ENCODE measurements around the gene MRPL55. TPM values are rescaled to one million over a fixed set of nuclear protein-coding genes. Genes with fewer than 3 reads are reported as not detected.

MRPL55 gene
- total RNA-seq, 1 experiment from 2014 or later = 126 TPM

DNA sequence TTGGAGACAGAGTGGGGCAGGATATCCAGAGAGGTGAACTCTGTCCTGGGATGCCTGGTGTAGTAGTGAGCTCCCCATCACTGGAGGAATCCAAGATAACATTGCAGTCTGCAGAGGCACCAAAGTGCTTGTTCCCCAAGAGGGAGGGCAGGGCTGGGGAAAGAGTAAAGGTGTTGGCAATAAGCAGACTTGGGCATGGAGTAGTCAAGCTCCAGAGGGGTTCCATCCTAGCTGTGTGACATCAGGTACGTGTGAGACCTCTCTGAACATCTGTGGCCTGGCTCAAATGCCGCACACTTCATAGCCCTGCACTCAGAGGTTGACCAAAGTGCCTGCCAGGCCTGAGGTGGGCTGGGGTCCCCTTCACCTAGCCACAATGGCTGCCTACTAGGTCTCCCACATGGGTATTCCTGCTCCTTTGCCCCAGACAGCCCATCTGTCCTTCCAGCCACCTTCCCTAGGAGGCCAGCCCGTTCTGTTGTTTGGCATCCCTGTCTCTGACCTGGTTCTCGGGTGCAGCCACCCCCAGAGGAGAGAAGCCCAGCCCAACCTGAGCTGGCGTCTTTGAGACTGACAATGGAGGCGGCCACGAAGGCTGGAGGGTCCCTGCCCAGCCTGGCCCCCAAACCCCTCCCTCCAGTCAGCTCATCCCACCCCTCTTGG lies 29.4 kb downstream of the MRPL55 start:
- DNase-seq (ENCODE audit: low read depth) = no peak
- in situ Hi-C loops (cut with HindIII; ENCODE audit: low pct_unique_long_range_greater_than_20kb, low sequenced_read_pairs) = no loop called here

DNA sequence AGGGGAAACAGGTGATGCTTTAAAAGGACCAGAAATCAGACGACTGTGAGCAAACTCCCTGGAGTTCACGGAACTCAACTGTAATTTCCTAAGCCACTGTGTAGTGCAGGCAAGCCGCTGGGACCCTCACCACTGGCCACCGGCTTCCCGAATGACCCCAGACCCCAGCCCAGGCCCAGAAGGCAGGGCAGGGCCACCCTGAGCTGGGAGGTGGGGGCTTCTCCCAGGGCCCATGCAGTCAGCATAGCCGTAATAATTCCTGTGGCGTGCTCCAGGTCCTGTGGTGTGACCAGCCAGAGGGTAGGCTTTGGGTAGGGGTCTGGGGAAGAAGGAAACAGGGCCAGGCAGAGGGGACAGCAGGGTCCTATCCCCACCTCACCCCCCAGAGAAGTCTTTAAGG lies 30.1 kb downstream of the MRPL55 start:
- in situ Hi-C loops (cut with HindIII; ENCODE audit: low pct_unique_long_range_greater_than_20kb, low sequenced_read_pairs) = no loop called here
- DNase-seq (ENCODE audit: low read depth) = no peak

DNA sequence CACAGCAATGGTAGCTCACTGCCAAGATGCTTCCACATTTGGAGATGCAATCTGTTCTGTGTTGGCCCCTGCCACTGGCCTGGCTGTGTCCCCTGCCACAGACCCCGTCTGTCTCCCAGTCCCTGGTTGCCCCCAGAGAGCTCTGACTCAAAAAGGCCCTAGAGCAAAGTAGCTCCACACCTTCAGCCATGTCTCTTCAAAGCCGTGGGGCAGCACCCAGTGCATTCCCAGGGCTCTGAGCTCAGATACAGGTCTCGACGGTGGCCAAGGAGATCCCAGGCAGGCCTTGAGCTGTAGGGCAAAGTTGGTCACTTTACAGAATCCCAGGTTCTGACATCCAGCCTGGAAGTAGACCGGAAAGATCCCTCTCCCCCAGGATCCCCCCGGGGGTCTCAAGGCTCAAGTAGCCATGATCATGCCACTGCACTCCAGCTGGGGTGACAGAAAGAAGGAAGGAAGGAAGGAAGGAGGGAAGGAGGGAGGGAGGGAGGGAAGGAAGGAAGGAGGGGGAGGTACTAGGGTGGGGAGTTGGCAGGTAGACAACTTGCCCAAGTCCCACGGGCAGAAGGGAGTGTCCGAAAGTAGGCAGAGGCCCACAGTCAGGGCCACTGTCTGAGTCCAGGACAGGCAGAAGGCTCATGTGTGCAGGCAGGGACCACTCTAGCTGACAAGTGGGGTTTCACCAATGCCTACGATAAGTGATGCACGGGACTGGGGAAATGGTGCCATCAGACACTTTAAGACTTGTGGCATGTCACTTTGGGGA lies 31.4 kb downstream of the MRPL55 start:
- in situ Hi-C loops (cut with HindIII; ENCODE audit: low pct_unique_long_range_greater_than_20kb, low sequenced_read_pairs) = no loop called here
- no peak for DNase-seq (ENCODE audit: low read depth)

DNA sequence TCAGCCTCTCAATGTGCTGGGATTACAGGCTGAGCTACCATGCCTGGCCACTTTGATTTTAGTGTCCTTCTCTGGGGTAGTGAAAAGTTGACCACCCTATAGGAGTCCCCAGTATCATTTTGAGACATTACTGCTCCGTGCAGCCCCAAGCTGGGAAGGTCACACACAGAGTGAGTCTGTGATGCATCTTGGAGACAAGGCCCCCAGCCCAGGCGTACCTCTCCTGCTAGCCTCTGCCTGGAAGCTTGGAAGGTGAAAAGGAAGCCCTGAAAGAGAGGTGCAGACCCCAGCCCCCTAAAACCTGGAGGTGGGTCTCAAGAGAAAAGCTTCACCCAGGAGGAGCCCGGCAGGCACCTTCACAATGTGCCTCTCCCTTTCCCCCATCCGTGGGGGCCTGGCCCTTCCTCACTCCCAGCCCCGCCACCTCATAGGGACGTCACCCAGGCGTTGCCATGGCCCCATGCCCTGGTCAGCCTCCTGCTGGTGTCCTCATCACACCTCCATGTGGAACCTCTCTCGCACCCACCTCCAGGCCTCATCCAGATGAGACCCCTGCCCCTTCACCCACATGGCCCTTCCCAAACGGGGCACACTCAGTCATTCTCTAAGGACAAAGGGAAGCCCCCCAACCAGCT lies 32.2 kb downstream of the MRPL55 start:
- in situ Hi-C loops (cut with HindIII; ENCODE audit: low pct_unique_long_range_greater_than_20kb, low sequenced_read_pairs) = no loop called here
- no peak for DNase-seq (ENCODE audit: low read depth)

DNA sequence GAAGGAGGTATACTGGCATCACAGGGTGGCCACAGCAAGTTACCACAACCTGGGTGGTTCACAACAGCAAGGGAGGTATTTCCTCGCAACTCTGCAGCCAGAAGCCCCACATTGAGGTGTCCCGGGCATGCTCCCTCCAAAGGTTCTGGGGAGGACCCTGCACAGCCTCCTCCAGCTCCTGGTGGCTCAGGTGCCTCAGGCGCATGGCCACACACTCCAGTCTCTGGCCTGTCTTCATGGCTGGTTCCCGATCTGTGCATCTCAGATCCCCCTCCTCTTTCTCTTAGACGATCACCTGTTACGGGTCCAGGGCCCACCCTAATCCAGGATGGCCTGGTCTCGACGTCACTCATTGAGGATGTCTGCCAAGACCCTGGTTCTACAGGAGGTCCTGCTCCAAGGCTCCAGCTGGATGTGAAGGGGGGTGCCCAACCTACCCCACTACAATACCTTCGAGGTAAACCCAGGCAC lies 33.3 kb downstream of the MRPL55 start:
- DNase-seq (ENCODE audit: low read depth) = no peak
- in situ Hi-C loops (cut with HindIII; ENCODE audit: low pct_unique_long_range_greater_than_20kb, low sequenced_read_pairs) = no loop called here

DNA sequence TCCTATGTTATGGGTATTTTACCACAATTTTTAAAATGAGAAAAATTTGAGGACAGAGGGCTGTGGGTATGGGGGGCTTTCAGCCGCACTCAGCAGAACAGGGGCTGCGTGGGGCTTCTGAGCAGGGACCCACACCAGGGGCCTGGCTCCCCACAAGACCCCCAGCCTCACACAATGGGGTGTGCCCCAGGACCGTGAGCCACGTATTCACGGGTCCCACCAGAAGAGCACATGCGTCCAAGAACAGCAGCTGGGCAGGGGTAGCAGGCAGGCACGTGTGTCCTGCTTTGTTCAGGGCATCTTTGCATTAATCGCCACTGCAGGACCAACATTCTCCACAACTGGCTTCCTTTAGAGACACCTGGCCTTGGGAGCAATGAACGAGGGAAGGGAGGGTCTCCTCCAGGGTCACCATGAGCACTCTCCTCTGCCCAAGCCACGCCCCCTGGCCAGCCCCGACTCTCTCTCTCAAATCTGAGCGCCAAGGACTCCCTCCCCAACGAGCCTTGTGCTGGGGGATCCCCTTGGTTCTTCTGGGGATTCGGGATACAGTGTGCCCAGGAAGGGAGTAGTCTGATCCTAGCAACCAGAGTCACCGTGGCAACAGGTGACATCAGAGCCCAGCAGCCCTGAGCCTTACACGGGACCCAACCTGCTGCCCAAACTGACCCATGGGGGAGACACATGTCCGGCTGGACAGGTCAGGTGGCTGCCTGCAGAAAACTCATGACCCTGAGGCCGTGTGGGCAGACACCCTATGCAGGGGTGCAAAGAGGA lies 34.0 kb downstream of the MRPL55 start:
- in situ Hi-C loops (cut with HindIII; ENCODE audit: low pct_unique_long_range_greater_than_20kb, low sequenced_read_pairs) = no loop called here
- DNase-seq (ENCODE audit: low read depth) = no peak

DNA sequence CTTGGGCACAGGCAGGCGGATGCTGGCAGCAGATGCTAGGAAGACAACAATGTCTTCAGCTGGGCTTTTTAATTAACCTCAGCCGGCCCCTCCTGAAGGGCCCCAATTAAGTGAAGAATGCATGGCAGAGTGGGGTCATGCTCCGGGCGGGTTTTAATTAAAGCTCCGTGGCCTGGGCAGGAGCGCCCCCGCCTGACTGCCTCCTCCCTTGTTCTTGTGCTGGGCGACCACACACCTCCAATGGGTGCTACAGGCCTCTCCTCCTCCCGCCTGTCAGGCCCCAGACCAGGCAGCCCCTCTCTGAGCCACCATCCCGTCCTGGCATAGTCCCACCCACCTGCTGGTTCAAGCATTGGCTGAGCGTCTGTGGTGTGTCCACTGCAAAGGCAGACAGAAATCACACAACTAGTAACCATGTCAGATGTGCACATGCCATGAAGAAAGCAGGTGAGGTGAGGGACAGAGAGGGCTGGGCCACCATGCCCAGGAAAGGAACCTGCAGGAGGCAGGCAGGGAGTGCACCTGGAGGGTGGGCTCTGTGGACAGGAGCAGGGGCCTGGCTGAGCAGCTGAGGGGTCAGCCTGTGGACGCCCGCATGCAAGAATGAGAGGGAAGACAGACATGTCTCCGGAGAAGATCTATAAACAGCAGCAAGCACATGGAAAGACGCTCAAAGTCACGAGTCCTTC lies 35.1 kb downstream of the MRPL55 start:
- in situ Hi-C loops (cut with HindIII; ENCODE audit: low pct_unique_long_range_greater_than_20kb, low sequenced_read_pairs) = no loop called here

DNA sequence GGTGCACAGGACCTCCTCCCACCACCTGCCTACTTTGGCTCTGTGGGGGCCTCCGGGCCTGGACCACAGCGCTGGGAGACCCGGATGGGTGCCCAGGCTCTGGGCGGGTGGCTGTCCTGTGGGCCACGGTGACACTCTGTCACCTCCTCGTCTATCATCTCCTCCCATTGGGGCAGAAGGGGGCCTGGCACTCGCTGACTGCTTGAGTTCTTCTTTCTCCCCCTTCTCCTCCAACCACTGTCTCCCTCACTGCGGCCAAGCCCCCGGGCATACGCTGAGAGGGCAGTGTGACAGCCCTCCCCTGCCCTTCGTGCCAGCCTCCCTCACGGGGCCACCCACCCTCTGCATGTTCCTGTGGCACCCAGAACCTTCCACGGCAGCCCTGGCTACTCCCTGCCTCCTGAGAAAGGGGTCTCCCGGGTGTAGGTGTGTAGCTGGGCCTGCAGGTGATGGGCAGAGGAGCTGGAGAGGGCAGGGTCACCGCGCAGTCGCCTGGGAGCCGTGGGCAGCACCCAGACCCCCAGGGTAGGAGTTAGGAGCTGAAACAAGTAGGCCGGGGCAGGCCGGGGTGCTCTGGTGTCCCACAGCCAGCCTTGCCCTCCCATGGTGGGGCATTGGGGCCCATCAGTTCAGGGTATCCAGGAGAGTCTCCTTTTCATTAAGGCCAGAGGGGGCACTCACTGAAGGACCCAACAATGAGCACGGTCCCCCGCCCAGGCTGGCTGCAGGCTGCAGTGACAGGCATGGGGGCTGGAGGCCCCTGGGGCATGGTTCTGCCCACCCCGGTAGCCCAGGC lies 35.8 kb downstream of the MRPL55 start:
- in situ Hi-C loops (cut with HindIII; ENCODE audit: low pct_unique_long_range_greater_than_20kb, low sequenced_read_pairs) = no loop called here
- no peak for DNase-seq (ENCODE audit: low read depth)

More for the DNA sequence above, 35.1 kb downstream of the MRPL55 start:
- DNase-seq (ENCODE audit: low read depth) = no peak

DNA sequence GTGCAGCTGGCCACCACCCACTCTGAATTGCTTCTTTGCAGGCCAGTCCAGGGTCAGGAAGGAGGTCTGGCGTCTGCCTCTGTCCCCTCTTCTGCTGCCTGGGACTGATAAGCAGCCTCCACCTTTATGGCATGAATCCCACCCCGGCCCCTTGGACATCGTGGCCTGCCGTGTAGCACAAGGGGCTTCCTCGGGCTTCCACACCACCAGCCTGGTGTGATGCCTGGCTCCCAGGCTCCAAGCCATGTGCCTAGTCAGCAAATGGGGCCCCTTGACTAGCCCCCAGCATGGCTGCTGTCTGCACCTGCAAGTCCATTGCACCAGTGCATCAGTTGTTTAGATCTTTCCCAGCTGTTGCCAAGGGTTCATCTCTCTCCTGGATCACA lies 36.4 kb downstream of the MRPL55 start:
- in situ Hi-C loops (cut with HindIII; ENCODE audit: low pct_unique_long_range_greater_than_20kb, low sequenced_read_pairs) = no loop called here
- DNase-seq (ENCODE audit: low read depth) = no peak

DNA sequence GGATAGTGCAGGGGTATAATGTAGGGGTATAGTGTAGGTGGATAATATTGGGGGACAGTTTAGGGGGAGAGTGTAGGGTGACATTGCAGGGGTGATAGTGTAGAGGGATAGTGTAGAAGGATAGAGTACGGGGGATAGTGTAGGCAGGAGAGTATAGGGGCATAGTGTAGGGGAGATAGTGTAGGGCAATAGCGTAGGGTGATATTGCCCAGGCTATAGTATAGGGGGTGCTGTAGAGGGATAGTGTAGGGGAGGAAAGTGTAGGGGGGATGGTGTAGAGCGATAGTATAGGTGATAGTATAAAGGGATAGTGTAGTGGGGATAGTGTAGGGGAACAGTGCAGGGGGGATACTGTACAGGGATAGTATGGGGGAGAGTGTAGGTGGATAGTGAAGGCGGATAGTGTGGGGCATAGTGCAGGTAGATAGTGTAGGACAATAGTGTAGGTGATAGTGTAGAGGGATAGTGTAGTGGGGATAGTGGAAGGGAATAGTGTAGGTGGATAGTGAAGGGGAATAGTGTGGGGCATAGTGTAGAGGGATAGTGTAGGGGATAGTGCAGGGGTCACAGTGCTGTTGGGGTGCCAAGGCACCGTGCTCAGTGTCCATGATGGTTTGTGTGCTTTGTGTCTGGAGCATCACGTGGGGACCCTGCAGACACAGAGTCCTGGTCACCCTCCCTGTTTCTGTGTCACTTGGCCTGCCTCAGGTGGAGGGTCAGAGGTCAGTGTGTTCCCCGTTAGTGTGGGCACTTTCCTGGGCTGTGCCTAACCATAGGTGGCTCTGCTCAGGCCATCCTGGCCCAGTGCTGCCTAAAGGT lies 37.1 kb downstream of the MRPL55 start:
- no peak for DNase-seq (ENCODE audit: low read depth)
- in situ Hi-C loops (cut with HindIII; ENCODE audit: low pct_unique_long_range_greater_than_20kb, low sequenced_read_pairs) = no loop called here

DNA sequence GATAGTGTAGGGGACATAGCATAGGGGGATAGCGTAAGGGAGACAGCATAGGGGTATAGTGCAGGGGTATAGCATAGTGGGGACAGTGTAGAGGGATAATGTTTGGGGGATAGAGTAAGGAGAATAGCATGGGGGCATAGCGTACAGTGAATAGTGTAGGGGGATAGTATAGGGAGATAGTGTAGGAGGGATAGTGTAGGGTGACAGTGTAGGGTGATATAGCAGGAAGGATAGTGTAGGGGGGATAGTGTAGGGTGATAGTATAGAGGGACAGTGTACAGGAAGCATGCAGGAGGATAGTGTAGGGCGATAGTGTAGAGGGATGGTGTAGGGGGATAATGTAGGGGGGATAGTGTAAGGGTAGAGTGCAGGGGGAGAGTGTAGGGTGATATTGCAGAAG lies 38.2 kb downstream of the MRPL55 start:
- in situ Hi-C loops (cut with HindIII; ENCODE audit: low pct_unique_long_range_greater_than_20kb, low sequenced_read_pairs) = no loop called here
- DNase-seq (ENCODE audit: low read depth) = no peak

DNA sequence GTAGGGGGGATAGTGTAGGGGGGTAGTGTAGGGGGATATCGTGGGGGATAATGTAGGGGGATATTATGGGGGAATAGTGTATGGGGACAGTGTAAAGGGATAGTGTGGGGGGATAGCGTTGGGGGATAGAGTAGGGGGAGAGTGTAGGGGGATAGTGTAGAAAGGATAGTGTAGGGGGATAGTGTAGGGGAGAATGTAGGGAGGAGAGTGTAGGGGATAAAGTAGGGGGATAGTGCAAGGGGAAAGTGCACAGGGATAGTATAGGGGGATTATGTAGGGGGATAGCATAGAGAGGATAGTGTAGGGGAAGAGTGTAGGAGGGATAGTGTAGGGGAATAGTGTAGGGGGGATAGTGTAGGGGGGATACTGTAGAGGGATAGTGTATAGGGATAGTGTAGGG lies 38.9 kb downstream of the MRPL55 start:
- in situ Hi-C loops (cut with HindIII; ENCODE audit: low pct_unique_long_range_greater_than_20kb, low sequenced_read_pairs) = no loop called here
- DNase-seq (ENCODE audit: low read depth) = no peak

DNA sequence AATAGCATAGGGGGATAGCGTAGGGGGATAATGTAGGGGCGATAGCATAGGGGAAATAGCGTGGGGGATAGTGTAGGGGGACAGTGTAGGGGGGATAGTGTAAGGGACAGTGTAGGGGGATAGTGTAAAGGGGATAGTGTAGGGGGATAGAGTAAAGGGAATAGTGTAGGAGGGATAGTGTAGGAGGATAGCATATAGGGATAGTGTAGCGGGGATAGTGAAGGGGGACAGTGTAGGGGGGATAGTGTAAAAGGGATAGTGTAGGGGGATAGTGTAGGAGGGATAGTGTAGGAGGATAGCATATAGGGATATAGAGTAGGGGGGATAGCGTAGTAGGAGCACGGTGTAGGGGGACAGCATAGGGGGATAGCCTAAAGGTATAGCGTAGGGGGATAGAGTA lies 40.7 kb downstream of the MRPL55 start:
- in situ Hi-C loops (cut with HindIII; ENCODE audit: low pct_unique_long_range_greater_than_20kb, low sequenced_read_pairs) = no loop called here
- DNase-seq (ENCODE audit: low read depth) = no peak

DNA sequence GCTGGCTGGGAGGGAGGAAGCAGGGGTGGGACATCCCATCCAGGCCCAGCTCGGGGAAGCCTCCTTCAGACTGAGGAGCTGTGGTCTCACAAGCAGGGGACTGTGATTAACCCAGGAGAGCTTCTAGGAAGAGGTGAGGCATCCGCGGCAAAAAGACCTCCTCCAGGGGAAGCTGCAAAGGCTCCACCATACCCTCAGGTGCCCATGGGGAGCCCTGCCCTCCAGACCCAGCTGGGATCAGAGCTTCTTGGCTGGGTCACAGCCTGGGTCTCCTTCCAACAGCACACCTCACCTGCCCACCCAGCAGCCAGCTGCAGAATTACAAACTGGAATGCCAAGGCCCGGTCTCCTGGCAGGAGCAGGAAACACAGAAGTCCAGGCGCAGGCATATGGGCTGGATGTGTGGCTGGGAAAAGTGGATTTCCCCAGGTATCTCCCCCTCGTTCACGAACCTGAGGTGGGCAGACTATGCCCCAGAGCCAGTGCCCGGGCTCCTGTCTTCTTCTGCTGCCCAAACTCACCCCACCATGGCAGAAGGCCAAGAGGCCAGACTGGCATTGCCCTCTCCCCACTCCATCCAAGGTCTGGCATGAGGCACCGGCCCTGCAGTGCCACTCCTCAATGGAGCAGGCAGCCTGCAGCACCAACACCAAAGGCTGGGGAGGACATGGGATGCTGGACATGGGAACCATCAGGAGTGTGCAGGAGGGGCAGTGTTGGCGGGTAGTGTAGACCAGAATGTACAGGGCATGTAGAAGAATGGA lies 42.0 kb downstream of the MRPL55 start:
- DNase-seq (ENCODE audit: low read depth) = no peak
- in situ Hi-C loops (cut with HindIII; ENCODE audit: low pct_unique_long_range_greater_than_20kb, low sequenced_read_pairs) = no loop called here

DNA sequence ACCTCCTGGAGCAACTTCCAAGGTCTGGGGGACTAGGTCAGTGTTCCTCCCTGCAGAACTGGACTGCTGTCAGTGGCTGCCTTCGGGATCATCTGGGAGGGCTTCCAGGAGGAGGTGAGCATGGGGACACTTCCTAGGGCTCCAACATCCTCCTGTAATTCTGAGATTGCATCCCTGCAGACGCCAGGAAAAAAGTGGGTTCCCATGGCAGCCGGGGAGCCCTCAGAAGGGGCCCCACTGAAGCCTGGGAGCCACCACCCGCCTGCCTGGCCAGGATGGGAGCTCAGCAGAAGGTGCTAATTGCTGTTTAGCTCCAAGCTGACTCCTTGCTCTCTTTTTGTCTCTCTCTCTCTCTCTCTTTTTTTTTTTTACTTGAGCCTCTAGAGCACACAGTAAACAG lies 42.7 kb downstream of the MRPL55 start:
- no peak for DNase-seq (ENCODE audit: low read depth)
- in situ Hi-C loops (cut with HindIII; ENCODE audit: low pct_unique_long_range_greater_than_20kb, low sequenced_read_pairs) = no loop called here

Data from Caki2 (cell line).